T-helper 22 cell (primary cell): Measurements from ENCODE around the gene UNC5C.

ENCODE experiments used
- DNase-seq: peaks from one replicate; pipeline ENCODE4 v3.0.0-alpha.2; 2020; ENCODE audit warnings: low read depth

The UNC5C gene

GRCh38 chr4:95129821-95130311 lies 418.9 kb downstream of the UNC5C start:
- DNase-seq, result no peak

- no peak for DNase-seq
These were observed 419.7 kb downstream of the UNC5C start for GRCh38 chr4:95129031-95129430.

GRCh38 chr4:95124906-95125504 lies 423.8 kb downstream of the UNC5C start:
- no peak for DNase-seq

GRCh38 chr4:95122001-95122400 lies 426.8 kb downstream of the UNC5C start:
- DNase-seq, result no peak

GRCh38 chr4:95120456-95120855 lies 428.3 kb downstream of the UNC5C start:
- DNase-seq, result no peak

- DNase-seq, result no peak
These were observed 430.3 kb downstream of the UNC5C start for GRCh38 chr4:95118497-95118896.

- no peak for DNase-seq
These were observed 434.3 kb downstream of the UNC5C start for GRCh38 chr4:95114521-95114920.
